KG1 (cell line): ENCODE data around the gene KHDC4.

Source experiments
- DNase-seq: peaks from one replicate; lab custom pipeline; 2025; lab: John Stamatoyannopoulos, UW

The KHDC4 gene

GRCh38 chr1:155934097-155934935 lies at the start of gene KHDC4:
Gene KHDC4, minus strand, starts transcription at chr1:155934413. Its CDS starts 40 bp downstream, at chr1:155934373.
- DNase-seq = peak; percentile 94

- no peak for DNase-seq
Observed at GRCh38 chr1:155983191-155984024, 49.2 kb upstream of the KHDC4 start.

GRCh38 chr1:155982106-155982505 lies 47.9 kb upstream of the KHDC4 start:
- no peak for DNase-seq

- no peak for DNase-seq
Observed at GRCh38 chr1:155981266-155982088, 47.3 kb upstream of the KHDC4 start.

GRCh38 chr1:155979597-155980343 lies 45.6 kb upstream of the KHDC4 start:
- no peak for DNase-seq

- no peak for DNase-seq
Observed at GRCh38 chr1:155978973-155979429, 44.8 kb upstream of the KHDC4 start.

GRCh38 chr1:155978325-155978972 lies 44.2 kb upstream of the KHDC4 start, which contains the start of gene ARHGEF2:
Gene ARHGEF2, minus strand, starts transcription at chr1:155978547. Its CDS starts 120 bp downstream, at chr1:155978427.
- peak; percentile 88 for DNase-seq

- no peak for DNase-seq
Observed at GRCh38 chr1:155977690-155978324, 43.6 kb upstream of the KHDC4 start.

GRCh38 chr1:155976913-155977689 lies 42.9 kb upstream of the KHDC4 start:
- DNase-seq = no peak

GRCh38 chr1:155976062-155976912 lies 42.1 kb upstream of the KHDC4 start:
- DNase-seq = peak; percentile 89

- DNase-seq = no peak
Observed at GRCh38 chr1:155975375-155976061, 41.3 kb upstream of the KHDC4 start.

GRCh38 chr1:155974208-155975115 lies 40.2 kb upstream of the KHDC4 start:
- DNase-seq = no peak

GRCh38 chr1:155973723-155974122 lies 39.5 kb upstream of the KHDC4 start:
- no peak for DNase-seq

GRCh38 chr1:155971910-155972809 lies 37.9 kb upstream of the KHDC4 start:
- no peak for DNase-seq

GRCh38 chr1:155970531-155971167 lies 36.4 kb upstream of the KHDC4 start:
- peak; percentile 68 for DNase-seq
